Liver (tissue), 3 donors: ENCODE measurements around the gene PAPOLA.

Experiments
- FOXA1 ChIP-seq: IDR thresholded peaks from 2 replicates; pipeline ENCODE4 v1.6.1; 2016; ENCODE audit warnings: antibody characterized with exemption
- TF ChIP-seq, protein P1 (sequence below): fragments of 150-350 bp; IDR thresholded peaks from 2 replicates; pipeline ENCODE4 v1.5.1; 2017; ENCODE audit warnings: improper control_type of control experiment, low read depth, low read length; ENCODE audit not compliant: missing input control
- TF ChIP-seq, protein P2 (sequence below): IDR thresholded peaks from 2 replicates; pipeline ENCODE4 v1.6.1; 2016; ENCODE audit warnings: antibody characterized with exemption
- TF ChIP-seq, protein P3 (sequence below): IDR thresholded peaks from 2 replicates; pipeline ENCODE4 v1.6.1; 2016; ENCODE audit warnings: antibody characterized with exemption
- donor health status: healthy.
- donor health status: healthy.

DNA sequence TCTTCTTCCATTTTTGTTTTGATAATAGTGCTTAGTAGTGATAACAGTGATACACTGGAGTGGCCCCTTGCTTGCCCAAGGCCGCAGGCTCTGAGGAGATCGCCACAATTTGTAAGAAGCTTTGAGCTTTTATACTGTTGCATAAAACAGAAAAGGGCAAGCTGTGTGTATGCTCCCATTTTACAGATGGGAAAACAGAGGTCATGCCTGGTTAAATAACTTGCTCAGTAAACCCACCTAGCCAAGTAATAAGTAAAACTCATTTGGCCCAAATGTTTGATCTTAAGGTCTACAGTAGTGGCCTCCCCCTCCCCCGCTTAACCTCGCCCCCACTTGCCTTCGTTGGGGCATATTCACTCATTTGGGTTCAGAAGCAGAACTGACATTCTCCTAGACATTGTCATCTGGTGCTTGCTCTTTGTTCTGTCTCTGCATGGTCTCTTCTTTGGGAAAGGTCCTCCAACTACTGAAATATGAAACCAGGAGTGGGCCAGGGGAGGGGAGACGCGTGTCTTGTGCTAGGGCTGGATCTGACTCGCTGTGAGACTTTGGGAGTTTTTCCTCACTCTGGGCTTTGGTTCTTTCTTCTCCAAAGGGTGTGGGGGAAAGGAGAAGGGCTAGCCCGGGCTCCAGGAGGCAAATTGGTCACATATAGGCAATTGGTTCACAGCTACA lies 88.1 kb downstream of the PAPOLA start:
- TF ChIP-seq, protein P1, sequence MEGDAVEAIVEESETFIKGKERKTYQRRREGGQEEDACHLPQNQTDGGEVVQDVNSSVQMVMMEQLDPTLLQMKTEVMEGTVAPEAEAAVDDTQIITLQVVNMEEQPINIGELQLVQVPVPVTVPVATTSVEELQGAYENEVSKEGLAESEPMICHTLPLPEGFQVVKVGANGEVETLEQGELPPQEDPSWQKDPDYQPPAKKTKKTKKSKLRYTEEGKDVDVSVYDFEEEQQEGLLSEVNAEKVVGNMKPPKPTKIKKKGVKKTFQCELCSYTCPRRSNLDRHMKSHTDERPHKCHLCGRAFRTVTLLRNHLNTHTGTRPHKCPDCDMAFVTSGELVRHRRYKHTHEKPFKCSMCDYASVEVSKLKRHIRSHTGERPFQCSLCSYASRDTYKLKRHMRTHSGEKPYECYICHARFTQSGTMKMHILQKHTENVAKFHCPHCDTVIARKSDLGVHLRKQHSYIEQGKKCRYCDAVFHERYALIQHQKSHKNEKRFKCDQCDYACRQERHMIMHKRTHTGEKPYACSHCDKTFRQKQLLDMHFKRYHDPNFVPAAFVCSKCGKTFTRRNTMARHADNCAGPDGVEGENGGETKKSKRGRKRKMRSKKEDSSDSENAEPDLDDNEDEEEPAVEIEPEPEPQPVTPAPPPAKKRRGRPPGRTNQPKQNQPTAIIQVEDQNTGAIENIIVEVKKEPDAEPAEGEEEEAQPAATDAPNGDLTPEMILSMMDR: no peak
- no peak for TF ChIP-seq FOXA1
- TF ChIP-seq, protein P2, sequence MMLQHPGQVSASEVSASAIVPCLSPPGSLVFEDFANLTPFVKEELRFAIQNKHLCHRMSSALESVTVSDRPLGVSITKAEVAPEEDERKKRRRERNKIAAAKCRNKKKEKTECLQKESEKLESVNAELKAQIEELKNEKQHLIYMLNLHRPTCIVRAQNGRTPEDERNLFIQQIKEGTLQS: no peak
- TF ChIP-seq, protein P3, sequence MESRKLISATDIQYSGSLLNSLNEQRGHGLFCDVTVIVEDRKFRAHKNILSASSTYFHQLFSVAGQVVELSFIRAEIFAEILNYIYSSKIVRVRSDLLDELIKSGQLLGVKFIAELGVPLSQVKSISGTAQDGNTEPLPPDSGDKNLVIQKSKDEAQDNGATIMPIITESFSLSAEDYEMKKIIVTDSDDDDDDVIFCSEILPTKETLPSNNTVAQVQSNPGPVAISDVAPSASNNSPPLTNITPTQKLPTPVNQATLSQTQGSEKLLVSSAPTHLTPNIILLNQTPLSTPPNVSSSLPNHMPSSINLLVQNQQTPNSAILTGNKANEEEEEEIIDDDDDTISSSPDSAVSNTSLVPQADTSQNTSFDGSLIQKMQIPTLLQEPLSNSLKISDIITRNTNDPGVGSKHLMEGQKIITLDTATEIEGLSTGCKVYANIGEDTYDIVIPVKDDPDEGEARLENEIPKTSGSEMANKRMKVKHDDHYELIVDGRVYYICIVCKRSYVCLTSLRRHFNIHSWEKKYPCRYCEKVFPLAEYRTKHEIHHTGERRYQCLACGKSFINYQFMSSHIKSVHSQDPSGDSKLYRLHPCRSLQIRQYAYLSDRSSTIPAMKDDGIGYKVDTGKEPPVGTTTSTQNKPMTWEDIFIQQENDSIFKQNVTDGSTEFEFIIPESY: no peak
